Activated naive CD8-positive, alpha-beta T cell treated with anti-CD3 and anti-CD28 coated beads, Interleukin-2, amount 10 ng/mL, durations not matched to agents 7 days and 5 days (primary cell): Measurements from ENCODE around the gene KSR2. TPM values are rescaled to one million over a fixed set of nuclear protein-coding genes. Genes with fewer than 3 reads are reported as not detected.

Source experiments
- ATAC-seq: fragments of 150-1000 bp; cut with Tn5 transposase; one replicate; pipeline ENCODE4 v1.10.0; 2021; ENCODE audit warnings: low read depth, moderate library complexity
- POLR2A ChIA-PET: fragments of 350-600 bp; sonication (Branson Sonifier 250); formaldehyde crosslinking; loops from one replicate; lab custom pipeline; 2021; ENCODE audit warnings: antibody characterized with exemption; lab: Charles Lee
- DNase-seq: peaks from one replicate; pipeline ENCODE4 v3.0.0; 2021
- H3K27ac Mint-ChIP-seq: one replicate; pipeline ENCODE4 v1.8.0; 2022; ENCODE audit warnings: mild to moderate bottlenecking, mixed read lengths
- H3K27me3 Mint-ChIP-seq: one replicate; pipeline ENCODE4 v1.8.0; 2022; ENCODE audit warnings: mild to moderate bottlenecking, moderate library complexity, mixed read lengths
- H3K36me3 Mint-ChIP-seq: one replicate; pipeline ENCODE4 v1.8.0; 2021; ENCODE audit warnings: mild to moderate bottlenecking, mixed read lengths
- H3K4me1 Mint-ChIP-seq: one replicate; pipeline ENCODE4 v1.8.0; 2021; ENCODE audit warnings: mixed read lengths
- H3K4me3 Mint-ChIP-seq: one replicate; pipeline ENCODE4 v1.8.0; 2022; ENCODE audit warnings: mild to moderate bottlenecking, moderate library complexity, mixed read lengths
- H3K9me3 Mint-ChIP-seq: one replicate; pipeline ENCODE4 v1.8.0; 2021; ENCODE audit warnings: mixed read lengths
- total RNA-seq, 2 experiments: library from RNA; stranded (reverse); gene quantifications; one replicate each; pipeline ENCODE4 v1.2.3, GENCODE V29; 2021

KSR2 gene
- total RNA-seq, 2 experiments from 2014 or later, result not detected

DNA sequence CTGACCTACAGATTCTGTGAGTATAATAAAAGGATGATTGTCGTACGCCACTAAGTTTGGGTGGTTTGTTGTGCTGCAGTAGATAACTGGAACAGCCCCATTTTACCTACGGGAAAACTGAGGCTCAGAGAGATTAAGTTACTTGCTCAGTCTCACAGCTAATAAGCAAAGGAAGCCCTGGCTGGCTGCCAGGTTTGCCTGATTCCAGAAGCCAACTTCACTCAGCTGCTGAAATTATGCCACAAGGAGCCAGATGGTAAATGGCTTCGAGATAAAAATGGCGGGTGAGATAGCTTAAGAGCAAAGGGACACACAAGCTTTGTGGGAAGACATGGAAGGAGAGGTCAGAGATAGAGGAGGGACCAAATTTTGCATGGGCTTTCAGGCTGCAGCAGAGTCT lies 415.8 kb downstream of the KSR2 start:
- Mint-ChIP-seq H3K36me3 (no peaks in the 10 kb centered on the region), H3K9me3 (peaks cover 7% of the 10 kb centered on the region), H3K27me3 (no peaks in the 10 kb centered on the region), H3K27ac (no peak overlapping the region), H3K4me3 (no peak overlapping the region), H3K4me1 (no peaks in the 10 kb centered on the region)
- no peak for ATAC-seq
- POLR2A ChIA-PET, result no interaction called here
- no peak for DNase-seq

DNA sequence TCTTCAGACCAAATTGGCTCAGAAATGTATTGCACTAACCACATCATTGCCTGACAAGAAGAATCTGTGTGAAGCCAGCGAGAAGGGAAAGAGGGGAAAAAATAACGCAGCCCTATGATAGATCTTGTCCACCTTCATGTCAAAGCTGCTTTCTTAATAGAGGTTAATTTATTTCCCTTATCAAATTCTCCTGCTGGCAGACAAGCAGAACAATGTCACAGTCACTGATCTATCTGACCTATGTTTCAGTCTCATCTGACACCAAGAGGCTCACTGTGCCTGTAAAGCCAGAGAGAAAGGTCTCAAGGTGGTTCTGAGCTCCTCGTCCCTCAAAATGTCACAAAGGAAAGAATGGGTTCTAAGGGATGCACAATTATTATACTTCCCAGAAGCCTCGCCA lies 417.1 kb downstream of the KSR2 start:
- Mint-ChIP-seq H3K27me3 (no peaks in the 10 kb centered on the region), H3K36me3 (no peaks in the 10 kb centered on the region), H3K4me3 (no peak overlapping the region), H3K4me1 (no peaks in the 10 kb centered on the region), H3K9me3 (peaks cover 7% of the 10 kb centered on the region), H3K27ac (no peak overlapping the region)
- POLR2A ChIA-PET, result no interaction called here
- no peak for DNase-seq
- no peak for ATAC-seq

DNA sequence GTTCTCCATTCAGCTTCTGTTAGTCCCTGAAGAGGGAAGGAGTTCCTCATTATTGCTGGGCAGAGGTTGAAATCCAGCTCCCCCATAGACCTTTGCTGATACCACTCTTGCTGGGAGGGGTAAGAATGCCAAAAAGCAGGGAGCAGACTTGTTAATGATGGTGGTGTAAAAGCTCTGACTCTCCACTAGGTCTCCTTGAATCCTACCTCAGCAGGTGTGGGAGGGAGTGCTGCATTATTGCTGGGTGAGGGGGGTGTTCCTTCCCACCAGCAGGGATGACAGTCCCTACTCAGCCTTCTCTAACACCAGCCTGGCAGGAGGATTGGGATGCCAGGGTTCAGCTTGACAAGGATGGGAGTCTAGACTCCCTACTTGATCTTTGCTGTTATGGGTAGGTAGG lies 421.6 kb downstream of the KSR2 start:
- H3K9me3 Mint-ChIP-seq, result peaks cover 2% of the 10 kb centered on the region
- no peaks in the 10 kb centered on the region for H3K36me3 Mint-ChIP-seq
- no peak overlapping the region for H3K27ac Mint-ChIP-seq
- ATAC-seq (no peak), DNase-seq (no peak)
- H3K4me1 Mint-ChIP-seq, result no peaks in the 10 kb centered on the region
- H3K4me3 Mint-ChIP-seq, result no peak overlapping the region
- POLR2A ChIA-PET, result no interaction called here
- peaks cover 5% of the 10 kb centered on the region for H3K27me3 Mint-ChIP-seq

DNA sequence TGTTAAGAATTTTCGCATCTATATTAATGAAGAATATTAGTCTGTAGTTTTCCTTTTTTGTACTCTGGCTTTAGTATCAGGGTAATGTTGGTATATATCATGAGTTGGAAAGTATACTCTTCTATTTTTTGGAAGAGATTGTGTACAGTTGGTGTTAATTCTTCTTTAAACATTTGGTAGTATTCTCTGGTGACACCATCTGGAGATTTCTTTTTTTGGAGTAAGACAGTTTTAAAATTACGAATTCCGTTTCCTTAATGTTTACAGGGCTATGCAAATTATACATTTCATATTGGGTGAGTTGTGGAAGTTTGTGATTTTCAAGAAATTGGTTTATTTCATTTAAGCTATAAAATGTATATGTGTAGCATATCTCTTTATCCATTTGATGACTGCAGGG lies 423.6 kb downstream of the KSR2 start:
- H3K27me3 Mint-ChIP-seq, result peaks cover 5% of the 10 kb centered on the region
- POLR2A ChIA-PET, result no interaction called here
- H3K36me3 Mint-ChIP-seq, result no peaks in the 10 kb centered on the region
- no peak for ATAC-seq
- no peak for DNase-seq
- H3K4me1 Mint-ChIP-seq, result no peaks in the 10 kb centered on the region
- H3K9me3 Mint-ChIP-seq, result no peaks in the 10 kb centered on the region
- H3K27ac Mint-ChIP-seq, result no peak overlapping the region
- no peak overlapping the region for H3K4me3 Mint-ChIP-seq

DNA sequence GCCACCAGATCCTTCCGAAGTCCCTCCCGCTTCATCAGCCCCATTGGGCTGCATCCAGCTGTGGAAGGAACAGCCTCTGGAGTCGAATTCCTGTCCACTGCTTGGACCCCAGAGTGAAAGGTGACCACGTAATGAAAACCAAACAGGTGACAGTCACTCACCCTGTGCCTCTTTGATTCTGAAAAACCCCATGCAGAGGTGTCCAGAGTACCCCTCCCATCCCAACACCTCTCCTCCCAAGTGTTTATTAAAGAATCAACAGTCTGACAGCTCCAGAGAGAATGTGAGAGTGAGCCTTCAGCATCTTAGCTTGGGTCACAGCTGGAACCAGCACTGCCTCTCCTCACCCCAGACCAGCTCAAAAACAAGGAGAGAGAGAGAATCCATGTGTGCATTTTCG lies 428.8 kb downstream of the KSR2 start:
- no peak for ATAC-seq

DNA sequence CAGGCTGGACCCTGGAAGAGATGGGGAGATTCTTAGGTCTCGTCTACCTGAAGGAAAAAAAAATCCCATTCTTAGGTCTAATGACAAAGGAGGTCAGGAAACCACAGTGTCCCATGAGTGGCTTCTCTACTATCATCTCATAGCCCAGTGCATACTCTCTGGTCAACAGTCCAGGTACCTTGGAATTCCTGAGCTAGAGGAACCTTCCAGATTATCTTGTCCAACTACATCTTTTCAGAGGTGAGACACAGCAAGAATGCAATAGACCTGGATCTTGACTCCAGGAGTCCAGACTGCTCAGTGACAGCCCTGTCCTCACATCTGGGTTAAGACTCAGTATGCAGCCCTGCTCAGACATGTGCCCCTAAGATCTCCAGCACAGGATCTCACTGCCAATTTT lies 429.9 kb downstream of the KSR2 start:
- Mint-ChIP-seq H3K36me3 (no peaks in the 10 kb centered on the region), H3K9me3 (no peaks in the 10 kb centered on the region), H3K4me3 (no peak overlapping the region), H3K4me1 (no peaks in the 10 kb centered on the region), H3K27me3 (no peaks in the 10 kb centered on the region), H3K27ac (no peak overlapping the region)
- POLR2A ChIA-PET, result no interaction called here
- ATAC-seq (no peak), DNase-seq (no peak)

More for the DNA sequence above, 428.8 kb downstream of the KSR2 start:
- no peaks in the 10 kb centered on the region for H3K27me3 Mint-ChIP-seq
- POLR2A ChIA-PET, result no interaction called here
- no peak for DNase-seq
- H3K4me1 Mint-ChIP-seq, result no peaks in the 10 kb centered on the region
- H3K9me3 Mint-ChIP-seq, result no peaks in the 10 kb centered on the region
- H3K4me3 Mint-ChIP-seq, result no peak overlapping the region
- H3K36me3 Mint-ChIP-seq, result no peaks in the 10 kb centered on the region
- no peak overlapping the region for H3K27ac Mint-ChIP-seq

DNA sequence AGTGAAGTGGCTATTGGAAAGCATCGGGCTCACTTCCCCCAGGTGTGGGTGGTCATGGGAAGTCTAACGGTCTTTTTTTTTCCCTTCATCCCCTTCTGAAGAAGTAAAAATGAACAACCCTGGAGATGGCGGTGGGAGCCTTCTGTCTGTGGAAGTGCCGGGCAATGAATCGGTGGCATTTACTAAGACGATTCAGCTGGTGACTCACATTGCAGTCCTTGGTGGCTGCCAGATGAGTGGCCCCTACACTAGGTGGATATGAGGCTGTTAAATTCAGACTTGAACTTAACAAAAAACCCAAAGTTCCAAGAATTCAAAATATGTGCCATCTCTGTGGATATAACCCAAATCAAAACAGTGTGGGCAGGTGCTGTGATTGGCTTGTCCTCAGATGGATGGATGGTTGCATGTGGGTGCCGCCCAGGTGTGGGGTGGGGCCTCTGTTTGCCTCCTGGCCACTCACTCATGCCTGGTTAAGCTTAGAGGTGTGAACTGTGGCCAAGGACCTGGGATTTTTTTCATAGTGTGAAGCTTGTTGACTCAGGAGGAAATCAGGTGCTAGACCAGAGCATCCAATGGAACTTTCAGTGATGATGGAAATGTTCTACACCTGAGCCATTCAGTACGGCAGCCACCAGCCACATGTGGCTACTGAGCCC lies 430.6 kb downstream of the KSR2 start:
- H3K27ac Mint-ChIP-seq, result no peak overlapping the region
- ATAC-seq (no peak), DNase-seq (no peak)
- no peaks in the 10 kb centered on the region for H3K27me3 Mint-ChIP-seq
- H3K4me1 Mint-ChIP-seq, result no peaks in the 10 kb centered on the region
- H3K36me3 Mint-ChIP-seq, result no peaks in the 10 kb centered on the region
- POLR2A ChIA-PET, result no interaction called here
- H3K9me3 Mint-ChIP-seq, result no peaks in the 10 kb centered on the region
- no peak overlapping the region for H3K4me3 Mint-ChIP-seq

DNA sequence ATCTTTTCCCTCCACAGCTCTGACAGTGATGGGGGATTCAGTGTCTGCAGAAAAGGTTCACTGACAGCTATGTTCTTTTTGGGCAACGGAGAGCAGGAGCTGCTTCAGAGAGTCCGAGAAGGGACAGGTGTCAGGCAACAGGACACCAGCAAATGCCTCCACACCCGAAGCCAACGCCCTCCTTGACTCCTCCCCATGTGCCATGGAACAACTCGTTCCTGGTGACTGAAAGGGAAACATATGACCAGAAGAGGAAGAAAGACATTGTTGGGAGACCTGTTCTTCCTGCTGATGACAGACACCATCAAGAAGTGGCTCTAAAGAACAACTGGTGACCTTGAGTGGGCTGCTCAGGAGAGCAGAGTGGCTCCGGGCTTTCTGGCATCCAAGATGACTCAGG lies 435.1 kb downstream of the KSR2 start:
- no peak overlapping the region for H3K4me3 Mint-ChIP-seq
- no peaks in the 10 kb centered on the region for H3K9me3 Mint-ChIP-seq
- no peaks in the 10 kb centered on the region for H3K27me3 Mint-ChIP-seq
- POLR2A ChIA-PET, result no interaction called here
- no peak overlapping the region for H3K27ac Mint-ChIP-seq
- no peaks in the 10 kb centered on the region for H3K4me1 Mint-ChIP-seq
- DNase-seq, result no peak
- no peaks in the 10 kb centered on the region for H3K36me3 Mint-ChIP-seq
- ATAC-seq, result no peak

DNA sequence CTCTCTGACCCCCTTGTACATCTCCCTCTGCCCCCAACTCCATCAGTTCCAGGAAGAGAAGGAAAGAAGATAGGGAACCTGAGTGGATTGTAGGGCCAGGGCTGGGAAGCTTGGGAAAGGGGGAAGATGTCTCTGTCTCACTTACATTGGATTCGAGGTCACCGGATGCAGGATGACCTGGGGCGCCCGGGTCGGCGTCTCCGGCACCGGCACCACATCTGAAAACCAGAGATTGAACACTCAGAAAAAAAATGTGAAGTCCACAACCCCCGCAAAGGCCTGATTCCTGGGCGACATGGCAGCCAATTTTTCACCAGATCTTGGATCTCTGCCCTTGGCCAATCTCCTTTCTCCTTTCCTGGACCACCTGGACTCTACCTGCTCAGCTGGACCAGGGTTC lies 438.0 kb downstream of the KSR2 start:
- Mint-ChIP-seq H3K36me3 (no peaks in the 10 kb centered on the region), H3K4me1 (no peaks in the 10 kb centered on the region), H3K4me3 (no peak overlapping the region), H3K9me3 (no peaks in the 10 kb centered on the region), H3K27ac (no peak overlapping the region), H3K27me3 (no peaks in the 10 kb centered on the region)
- POLR2A ChIA-PET, result no interaction called here
- DNase-seq (no peak), ATAC-seq (no peak)

DNA sequence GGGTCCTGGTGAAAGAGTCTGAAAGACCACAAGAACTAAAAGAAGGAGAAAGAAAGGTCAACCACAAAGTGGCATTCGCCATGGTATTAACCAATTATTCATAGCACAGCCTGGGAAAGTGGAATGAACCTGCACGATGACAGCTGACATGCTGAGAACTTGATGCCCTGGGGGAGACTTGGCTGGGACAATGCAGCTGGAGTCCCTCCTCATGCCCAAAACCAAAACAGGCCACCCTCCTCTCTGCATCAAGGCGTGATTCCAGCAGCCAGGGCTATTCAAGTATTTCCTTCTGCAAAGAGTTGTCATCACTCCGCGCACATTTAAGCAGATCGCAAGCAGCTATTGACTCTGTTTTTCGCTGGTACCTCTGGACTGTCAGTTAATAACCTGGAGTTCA lies 440.3 kb downstream of the KSR2 start:
- ATAC-seq, result no peak

DNA sequence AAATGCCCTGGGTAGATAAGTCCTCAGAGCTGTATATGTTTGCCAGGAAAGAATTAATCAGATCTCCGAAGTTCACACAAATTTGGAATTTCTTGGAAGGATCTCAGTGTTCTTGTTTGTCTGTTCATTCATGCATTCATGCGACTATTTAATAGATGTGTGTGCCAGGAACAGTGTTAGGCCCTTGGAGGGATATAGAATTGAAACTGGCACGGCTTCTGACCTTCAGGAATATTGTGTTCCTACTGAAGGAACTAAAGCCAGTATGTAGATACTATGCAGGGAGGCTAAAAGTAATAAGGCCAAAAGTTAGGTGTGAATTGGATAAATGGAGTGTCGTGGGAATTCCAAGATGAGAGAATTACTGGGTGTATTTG lies 441.3 kb downstream of the KSR2 start:
- no peak for ATAC-seq
- Mint-ChIP-seq H3K9me3 (no peaks in the 10 kb centered on the region), H3K4me1 (no peaks in the 10 kb centered on the region), H3K4me3 (no peak overlapping the region), H3K36me3 (no peaks in the 10 kb centered on the region), H3K27ac (no peak overlapping the region), H3K27me3 (no peaks in the 10 kb centered on the region)
- POLR2A ChIA-PET, result no interaction called here
- no peak for DNase-seq

More for the DNA sequence above, 440.3 kb downstream of the KSR2 start:
- H3K27me3 Mint-ChIP-seq, result no peaks in the 10 kb centered on the region
- H3K9me3 Mint-ChIP-seq, result no peaks in the 10 kb centered on the region
- no peaks in the 10 kb centered on the region for H3K36me3 Mint-ChIP-seq
- H3K4me1 Mint-ChIP-seq, result no peaks in the 10 kb centered on the region
- H3K4me3 Mint-ChIP-seq, result no peak overlapping the region
- POLR2A ChIA-PET, result no interaction called here
- no peak for DNase-seq
- H3K27ac Mint-ChIP-seq, result no peak overlapping the region

DNA sequence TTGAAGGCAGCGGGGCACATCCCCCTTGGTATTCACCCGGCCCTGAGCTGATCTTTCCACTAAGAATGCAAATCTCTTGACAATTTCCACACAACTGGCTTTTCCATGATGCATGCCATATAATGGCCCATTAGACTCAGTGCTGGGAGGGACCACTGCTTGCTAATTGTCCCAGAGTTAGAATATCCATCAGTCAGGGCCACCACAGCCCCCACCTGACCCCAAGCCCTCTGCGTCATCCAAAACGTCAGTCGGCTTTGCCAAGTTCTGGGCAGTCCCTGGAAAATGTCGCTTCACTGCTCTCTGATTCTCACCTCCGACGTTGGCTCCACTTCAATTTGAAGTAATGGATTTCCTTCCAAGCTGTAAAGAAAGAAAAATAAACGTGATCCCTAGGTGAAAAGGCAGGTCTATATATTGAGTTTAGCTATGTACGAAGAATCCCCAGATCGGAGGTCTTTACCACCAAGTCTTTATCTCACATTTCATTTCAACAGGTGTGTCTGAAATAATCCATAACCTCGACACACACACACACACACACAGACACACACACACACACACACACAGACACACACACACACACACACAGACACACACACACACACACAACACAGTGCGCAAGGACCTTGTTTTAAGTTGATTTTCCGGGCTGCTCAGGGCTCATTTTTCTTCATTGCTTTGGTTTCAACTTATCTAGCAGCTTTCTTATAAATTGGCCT lies 441.9 kb downstream of the KSR2 start:
- Mint-ChIP-seq H3K27me3 (no peaks in the 10 kb centered on the region), H3K36me3 (no peaks in the 10 kb centered on the region), H3K4me3 (no peak overlapping the region), H3K9me3 (no peaks in the 10 kb centered on the region), H3K4me1 (no peaks in the 10 kb centered on the region), H3K27ac (no peak overlapping the region)
- POLR2A ChIA-PET, result no interaction called here
- ATAC-seq, result no peak
- no peak for DNase-seq

DNA sequence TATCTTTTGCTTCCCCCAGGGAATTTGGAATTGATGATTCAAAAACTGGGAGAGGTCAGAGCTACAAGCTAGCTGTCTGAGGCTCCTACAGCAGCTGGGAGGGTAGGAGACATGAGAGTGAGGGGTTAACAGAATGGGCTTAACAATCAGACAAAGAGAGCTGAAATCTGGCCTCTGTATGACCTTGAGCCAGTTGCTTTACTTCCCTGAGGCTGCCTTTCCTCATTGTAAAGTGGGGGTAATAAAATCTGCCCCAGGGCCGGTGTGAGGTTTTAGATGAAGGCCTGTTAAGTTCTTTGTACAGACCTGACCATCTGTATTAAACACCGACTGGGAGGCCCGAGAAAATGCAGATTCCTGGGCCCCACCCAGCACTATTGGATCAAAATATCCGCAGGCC lies 443.0 kb downstream of the KSR2 start:
- POLR2A ChIA-PET, result no interaction called here
- Mint-ChIP-seq H3K36me3 (no peaks in the 10 kb centered on the region), H3K27me3 (no peaks in the 10 kb centered on the region), H3K27ac (no peak overlapping the region), H3K9me3 (no peaks in the 10 kb centered on the region), H3K4me3 (no peak overlapping the region), H3K4me1 (no peaks in the 10 kb centered on the region)
- ATAC-seq, result no peak
- no peak for DNase-seq

DNA sequence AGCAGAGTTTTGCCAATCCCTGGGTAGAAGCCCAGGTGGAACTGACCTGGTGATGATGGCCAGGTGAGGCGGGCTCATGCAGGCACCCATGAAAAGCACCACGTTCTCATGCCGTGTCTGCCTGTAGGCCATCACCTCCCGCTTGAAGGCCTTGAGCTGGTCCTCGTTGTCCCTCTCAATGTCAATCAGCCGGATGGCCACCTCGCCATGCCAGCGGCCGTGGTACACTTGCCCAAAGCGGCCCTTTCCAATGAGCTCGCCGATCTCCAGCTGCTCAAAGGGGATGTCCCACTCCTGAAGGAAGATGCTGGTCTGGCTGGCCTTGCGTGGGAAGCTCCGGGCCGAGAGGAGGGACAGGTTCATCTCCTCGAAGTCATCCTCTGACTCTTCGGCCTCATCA lies 444.0 kb downstream of the KSR2 start:
- H3K36me3 Mint-ChIP-seq, result no peaks in the 10 kb centered on the region
- H3K27me3 Mint-ChIP-seq, result no peaks in the 10 kb centered on the region
- H3K4me3 Mint-ChIP-seq, result no peak overlapping the region
- H3K4me1 Mint-ChIP-seq, result no peaks in the 10 kb centered on the region
- no peak overlapping the region for H3K27ac Mint-ChIP-seq
- H3K9me3 Mint-ChIP-seq, result no peaks in the 10 kb centered on the region
- POLR2A ChIA-PET, result no interaction called here
- ATAC-seq (no peak), DNase-seq (no peak)
